WTC11 (cell line): ENCODE data around the gene GALNT18.

Source experiments
- ESRRA ChIP-seq: sonication (generic); formaldehyde crosslinking; IDR thresholded peaks from 2 replicates; pipeline ENCODE4 v1.8.1; 2022; ENCODE audit warnings: mild to moderate bottlenecking, missing genetic modification reagents, borderline replicate concordance
- JUN ChIP-seq: sonication (generic); formaldehyde crosslinking; IDR thresholded peaks from 2 replicates; pipeline ENCODE4 v1.8.0; 2023; ENCODE audit warnings: mild to moderate bottlenecking, missing genetic modification reagents
- SMAD4 ChIP-seq: sonication (generic); formaldehyde crosslinking; IDR thresholded peaks from 2 replicates; pipeline ENCODE4 v1.8.0; 2022; ENCODE audit warnings: mild to moderate bottlenecking, missing genetic modification reagents
- ZNF138 ChIP-seq: sonication (generic); formaldehyde crosslinking; conservative IDR thresholded peaks from 2 replicates; pipeline ENCODE4 v1.8.1; 2022; ENCODE audit warnings: mild to moderate bottlenecking, moderate library complexity, missing genetic modification reagents
- ZNF317 ChIP-seq: sonication (generic); formaldehyde crosslinking; IDR thresholded peaks from 2 replicates; pipeline ENCODE4 v1.8.1; 2023; ENCODE audit warnings: low read depth, mild to moderate bottlenecking, moderate library complexity, missing genetic modification reagents, borderline replicate concordance
- TF ChIP-seq, protein P1 (sequence below): fragments of 200-600 bp; IDR thresholded peaks from 2 replicates; pipeline ENCODE4 v1.8.0; 2022; ENCODE audit warnings: antibody characterized with exemption
- TF ChIP-seq, protein P2 (sequence below): sonication (generic); formaldehyde crosslinking; IDR thresholded peaks from 2 replicates; pipeline ENCODE4 v1.8.1; 2023; ENCODE audit warnings: mild to moderate bottlenecking, missing genetic modification reagents
- TF ChIP-seq, protein P3 (sequence below): sonication (generic); formaldehyde crosslinking; IDR thresholded peaks from 2 replicates; pipeline ENCODE4 v1.8.1; 2022; ENCODE audit warnings: low read depth, missing genetic modification reagents, borderline replicate concordance
- TF ChIP-seq, protein P4 (sequence below): fragments of 250-450 bp; sonication (Bioruptor Pico); IDR thresholded peaks from 2 replicates; pipeline ENCODE4 v1.8.0; 2021; ENCODE audit warnings: mild to moderate bottlenecking
- TF ChIP-seq, protein P5 (sequence below): sonication (generic); formaldehyde crosslinking; conservative IDR thresholded peaks from 2 replicates; pipeline ENCODE4 v1.8.1; 2022; ENCODE audit warnings: mild to moderate bottlenecking, missing genetic modification reagents
- TF ChIP-seq, protein P6 (sequence below): sonication (generic); formaldehyde crosslinking; IDR thresholded peaks from 2 replicates; pipeline ENCODE4 v1.8.0; 2022; ENCODE audit warnings: mild to moderate bottlenecking, missing genetic modification reagents
- TF ChIP-seq, protein P7 (sequence below): sonication (generic); formaldehyde crosslinking; IDR thresholded peaks from 2 replicates; pipeline ENCODE4 v1.8.0; 2022; ENCODE audit warnings: mild to moderate bottlenecking, missing genetic modification reagents

DNA sequence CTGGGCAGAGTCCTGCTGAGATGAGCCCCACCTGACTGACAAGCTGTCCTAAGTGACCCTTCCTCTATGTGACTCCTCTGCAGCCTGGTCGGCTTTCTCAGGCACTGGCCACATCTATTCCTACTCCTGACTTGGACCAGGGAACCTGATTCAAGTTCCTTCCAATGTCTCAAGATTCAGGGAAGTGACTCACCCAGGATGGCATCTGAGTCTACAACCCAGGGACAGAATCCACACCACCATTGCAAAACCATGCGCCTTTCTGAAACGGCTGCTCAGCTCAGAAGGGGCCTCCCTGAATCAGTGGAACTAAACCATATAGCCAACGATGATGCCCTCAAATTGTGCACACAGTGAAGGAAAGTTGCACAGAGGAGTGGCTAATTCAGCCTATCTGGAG, 204.9 kb downstream of the GALNT18 start:
- TF ChIP-seq SMAD4 (CRISPR knock-in tag) (no peak), ESRRA (CRISPR knock-in tag) (no peak), JUN (CRISPR knock-in tag) (no peak), ZNF317 (CRISPR knock-in tag) (no peak), ZNF138 (CRISPR knock-in tag) (no peak)
- TF ChIP-seq, protein P1, sequence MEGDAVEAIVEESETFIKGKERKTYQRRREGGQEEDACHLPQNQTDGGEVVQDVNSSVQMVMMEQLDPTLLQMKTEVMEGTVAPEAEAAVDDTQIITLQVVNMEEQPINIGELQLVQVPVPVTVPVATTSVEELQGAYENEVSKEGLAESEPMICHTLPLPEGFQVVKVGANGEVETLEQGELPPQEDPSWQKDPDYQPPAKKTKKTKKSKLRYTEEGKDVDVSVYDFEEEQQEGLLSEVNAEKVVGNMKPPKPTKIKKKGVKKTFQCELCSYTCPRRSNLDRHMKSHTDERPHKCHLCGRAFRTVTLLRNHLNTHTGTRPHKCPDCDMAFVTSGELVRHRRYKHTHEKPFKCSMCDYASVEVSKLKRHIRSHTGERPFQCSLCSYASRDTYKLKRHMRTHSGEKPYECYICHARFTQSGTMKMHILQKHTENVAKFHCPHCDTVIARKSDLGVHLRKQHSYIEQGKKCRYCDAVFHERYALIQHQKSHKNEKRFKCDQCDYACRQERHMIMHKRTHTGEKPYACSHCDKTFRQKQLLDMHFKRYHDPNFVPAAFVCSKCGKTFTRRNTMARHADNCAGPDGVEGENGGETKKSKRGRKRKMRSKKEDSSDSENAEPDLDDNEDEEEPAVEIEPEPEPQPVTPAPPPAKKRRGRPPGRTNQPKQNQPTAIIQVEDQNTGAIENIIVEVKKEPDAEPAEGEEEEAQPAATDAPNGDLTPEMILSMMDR = no peak
- TF ChIP-seq, protein P2, sequence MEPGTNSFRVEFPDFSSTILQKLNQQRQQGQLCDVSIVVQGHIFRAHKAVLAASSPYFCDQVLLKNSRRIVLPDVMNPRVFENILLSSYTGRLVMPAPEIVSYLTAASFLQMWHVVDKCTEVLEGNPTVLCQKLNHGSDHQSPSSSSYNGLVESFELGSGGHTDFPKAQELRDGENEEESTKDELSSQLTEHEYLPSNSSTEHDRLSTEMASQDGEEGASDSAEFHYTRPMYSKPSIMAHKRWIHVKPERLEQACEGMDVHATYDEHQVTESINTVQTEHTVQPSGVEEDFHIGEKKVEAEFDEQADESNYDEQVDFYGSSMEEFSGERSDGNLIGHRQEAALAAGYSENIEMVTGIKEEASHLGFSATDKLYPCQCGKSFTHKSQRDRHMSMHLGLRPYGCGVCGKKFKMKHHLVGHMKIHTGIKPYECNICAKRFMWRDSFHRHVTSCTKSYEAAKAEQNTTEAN (CRISPR knock-in tag) = no peak
- TF ChIP-seq, protein P3, sequence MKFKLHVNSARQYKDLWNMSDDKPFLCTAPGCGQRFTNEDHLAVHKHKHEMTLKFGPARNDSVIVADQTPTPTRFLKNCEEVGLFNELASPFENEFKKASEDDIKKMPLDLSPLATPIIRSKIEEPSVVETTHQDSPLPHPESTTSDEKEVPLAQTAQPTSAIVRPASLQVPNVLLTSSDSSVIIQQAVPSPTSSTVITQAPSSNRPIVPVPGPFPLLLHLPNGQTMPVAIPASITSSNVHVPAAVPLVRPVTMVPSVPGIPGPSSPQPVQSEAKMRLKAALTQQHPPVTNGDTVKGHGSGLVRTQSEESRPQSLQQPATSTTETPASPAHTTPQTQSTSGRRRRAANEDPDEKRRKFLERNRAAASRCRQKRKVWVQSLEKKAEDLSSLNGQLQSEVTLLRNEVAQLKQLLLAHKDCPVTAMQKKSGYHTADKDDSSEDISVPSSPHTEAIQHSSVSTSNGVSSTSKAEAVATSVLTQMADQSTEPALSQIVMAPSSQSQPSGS (CRISPR knock-in tag) = no peak
- TF ChIP-seq, protein P4, sequence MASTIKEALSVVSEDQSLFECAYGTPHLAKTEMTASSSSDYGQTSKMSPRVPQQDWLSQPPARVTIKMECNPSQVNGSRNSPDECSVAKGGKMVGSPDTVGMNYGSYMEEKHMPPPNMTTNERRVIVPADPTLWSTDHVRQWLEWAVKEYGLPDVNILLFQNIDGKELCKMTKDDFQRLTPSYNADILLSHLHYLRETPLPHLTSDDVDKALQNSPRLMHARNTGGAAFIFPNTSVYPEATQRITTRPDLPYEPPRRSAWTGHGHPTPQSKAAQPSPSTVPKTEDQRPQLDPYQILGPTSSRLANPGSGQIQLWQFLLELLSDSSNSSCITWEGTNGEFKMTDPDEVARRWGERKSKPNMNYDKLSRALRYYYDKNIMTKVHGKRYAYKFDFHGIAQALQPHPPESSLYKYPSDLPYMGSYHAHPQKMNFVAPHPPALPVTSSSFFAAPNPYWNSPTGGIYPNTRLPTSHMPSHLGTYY (CRISPR knock-in tag) = no peak
- TF ChIP-seq, protein P5, sequence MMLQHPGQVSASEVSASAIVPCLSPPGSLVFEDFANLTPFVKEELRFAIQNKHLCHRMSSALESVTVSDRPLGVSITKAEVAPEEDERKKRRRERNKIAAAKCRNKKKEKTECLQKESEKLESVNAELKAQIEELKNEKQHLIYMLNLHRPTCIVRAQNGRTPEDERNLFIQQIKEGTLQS = no peak
- TF ChIP-seq, protein P6, sequence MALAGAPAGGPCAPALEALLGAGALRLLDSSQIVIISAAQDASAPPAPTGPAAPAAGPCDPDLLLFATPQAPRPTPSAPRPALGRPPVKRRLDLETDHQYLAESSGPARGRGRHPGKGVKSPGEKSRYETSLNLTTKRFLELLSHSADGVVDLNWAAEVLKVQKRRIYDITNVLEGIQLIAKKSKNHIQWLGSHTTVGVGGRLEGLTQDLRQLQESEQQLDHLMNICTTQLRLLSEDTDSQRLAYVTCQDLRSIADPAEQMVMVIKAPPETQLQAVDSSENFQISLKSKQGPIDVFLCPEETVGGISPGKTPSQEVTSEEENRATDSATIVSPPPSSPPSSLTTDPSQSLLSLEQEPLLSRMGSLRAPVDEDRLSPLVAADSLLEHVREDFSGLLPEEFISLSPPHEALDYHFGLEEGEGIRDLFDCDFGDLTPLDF (CRISPR knock-in tag) = no peak
- TF ChIP-seq, protein P7, sequence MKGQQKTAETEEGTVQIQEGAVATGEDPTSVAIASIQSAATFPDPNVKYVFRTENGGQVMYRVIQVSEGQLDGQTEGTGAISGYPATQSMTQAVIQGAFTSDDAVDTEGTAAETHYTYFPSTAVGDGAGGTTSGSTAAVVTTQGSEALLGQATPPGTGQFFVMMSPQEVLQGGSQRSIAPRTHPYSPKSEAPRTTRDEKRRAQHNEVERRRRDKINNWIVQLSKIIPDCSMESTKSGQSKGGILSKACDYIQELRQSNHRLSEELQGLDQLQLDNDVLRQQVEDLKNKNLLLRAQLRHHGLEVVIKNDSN = no peak
